Effector memory CD8-positive, alpha-beta T cell (primary cell): ENCODE data around the gene DYNC2LI1.

Experiments
- ATAC-seq: fragments of 150-1000 bp; cut with Tn5 transposase; replicated peaks from 2 replicates; pipeline ENCODE4 v1.10.0; 2021; ENCODE audit warnings: mild to moderate bottlenecking, moderate library complexity
- DNase-seq, 3 experiments: peaks; one replicate each; pipeline ENCODE4 v3.0.0; 2021
- H3K27ac Mint-ChIP-seq, 2 donors: one replicate each; pipeline ENCODE4 v1.8.0; 2022; ENCODE audit warnings: mild to moderate bottlenecking in 2 of 2, mixed read lengths in 2 of 2, moderate library complexity in 2 of 2
- H3K27me3 Mint-ChIP-seq, 2 donors: one replicate each; pipeline ENCODE4 v1.8.0; 2022; ENCODE audit warnings: mixed read lengths in 2 of 2
- H3K36me3 Mint-ChIP-seq: one replicate; pipeline ENCODE4 v1.8.0; 2022; ENCODE audit warnings: mild to moderate bottlenecking, moderate library complexity, mixed read lengths; ENCODE audit not compliant: insufficient read depth
- H3K4me1 Mint-ChIP-seq, 2 donors: one replicate each; pipeline ENCODE4 v1.8.0; 2022; ENCODE audit warnings: low read depth in 2 of 2, mixed read lengths in 2 of 2
- H3K4me3 Mint-ChIP-seq, 2 donors: one replicate each; pipeline ENCODE4 v1.8.0; 2022; ENCODE audit warnings: mild to moderate bottlenecking in 2 of 2, mixed read lengths in 2 of 2, moderate library complexity in 2 of 2
- H3K9me3 Mint-ChIP-seq, 2 donors: one replicate each; pipeline ENCODE4 v1.8.0; 2022; ENCODE audit warnings: mixed read lengths in 2 of 2

DYNC2LI1 gene

GRCh38 chr2:43810452-43810851, 36.6 kb downstream of the DYNC2LI1 start:
- H3K9me3 Mint-ChIP-seq = no peaks in the 10 kb centered on the region
- no peaks in the 10 kb centered on the region for H3K36me3 Mint-ChIP-seq
- no peaks in the 10 kb centered on the region for H3K27me3 Mint-ChIP-seq
- H3K4me3 Mint-ChIP-seq = no peak overlapping the region
- no peak overlapping the region for H3K27ac Mint-ChIP-seq
- H3K4me1 Mint-ChIP-seq = no peaks in the 10 kb centered on the region
- ATAC-seq (no peak), DNase-seq (no peak)

- Mint-ChIP-seq H3K9me3 (no peaks in the 10 kb centered on the region), H3K36me3 (no peaks in the 10 kb centered on the region), H3K27me3 (peaks cover 0 to 3% of the 10 kb centered on the region in 2 donors), H3K4me3 (no peak overlapping the region), H3K27ac (no peak overlapping the region), H3K4me1 (no peaks in the 10 kb centered on the region)
- DNase-seq = no peak
- ATAC-seq = no peak
Observed at GRCh38 chr2:43810888-43811287, 37.0 kb downstream of the DYNC2LI1 start.

- Mint-ChIP-seq H3K4me3 (no peak overlapping the region), H3K27me3 (peaks cover 0 to 8% of the 10 kb centered on the region in 2 donors), H3K36me3 (no peaks in the 10 kb centered on the region), H3K4me1 (no peaks in the 10 kb centered on the region), H3K27ac (no peak overlapping the region), H3K9me3 (no peaks in the 10 kb centered on the region)
- DNase-seq (no peak), ATAC-seq (no peak)
Observed at GRCh38 chr2:43812006-43812405, 38.2 kb downstream of the DYNC2LI1 start.

- Mint-ChIP-seq H3K36me3 (no peaks in the 10 kb centered on the region), H3K27me3 (peaks cover 0 to 8% of the 10 kb centered on the region in 2 donors), H3K9me3 (no peaks in the 10 kb centered on the region), H3K27ac (no peak overlapping the region), H3K4me1 (no peaks in the 10 kb centered on the region), H3K4me3 (no peak overlapping the region)
- ATAC-seq = no peak
- no peak for DNase-seq
Observed at GRCh38 chr2:43812947-43813346, 39.1 kb downstream of the DYNC2LI1 start.

- no peaks in the 10 kb centered on the region for H3K4me1 Mint-ChIP-seq
- ATAC-seq = no peak
- no peaks in the 10 kb centered on the region for H3K36me3 Mint-ChIP-seq
- H3K27ac Mint-ChIP-seq = no peak overlapping the region
- H3K4me3 Mint-ChIP-seq = no peak overlapping the region
- H3K27me3 Mint-ChIP-seq = peaks cover 0 to 8% of the 10 kb centered on the region in 2 donors
- DNase-seq = no peak
- no peaks in the 10 kb centered on the region for H3K9me3 Mint-ChIP-seq
Observed at GRCh38 chr2:43814711-43815110, 40.9 kb downstream of the DYNC2LI1 start.

- no peak for ATAC-seq
- no peak overlapping the region for H3K4me3 Mint-ChIP-seq
- DNase-seq = no peak
Observed at GRCh38 chr2:43818761-43819160, 44.9 kb downstream of the DYNC2LI1 start.

GRCh38 chr2:43819491-43820163, 45.8 kb downstream of the DYNC2LI1 start:
- DNase-seq (no peak), ATAC-seq (no peak)
- no peak overlapping the region for H3K27ac Mint-ChIP-seq
- no peak overlapping the region for H3K4me3 Mint-ChIP-seq
- no peaks in the 10 kb centered on the region for H3K9me3 Mint-ChIP-seq
- no peaks in the 10 kb centered on the region for H3K36me3 Mint-ChIP-seq
- H3K4me1 Mint-ChIP-seq = no peaks in the 10 kb centered on the region
- H3K27me3 Mint-ChIP-seq = peaks cover 17 to 25% of the 10 kb centered on the region in 2 donors

More at GRCh38 chr2:43818761-43819160, 44.9 kb downstream of the DYNC2LI1 start:
- peaks cover 13 to 21% of the 10 kb centered on the region in 2 donors for H3K27me3 Mint-ChIP-seq
- no peak overlapping the region for H3K27ac Mint-ChIP-seq
- H3K9me3 Mint-ChIP-seq = no peaks in the 10 kb centered on the region
- H3K4me1 Mint-ChIP-seq = no peaks in the 10 kb centered on the region
- H3K36me3 Mint-ChIP-seq = no peaks in the 10 kb centered on the region

- peaks cover 14 to 32% of the 10 kb centered on the region in 2 donors for H3K27me3 Mint-ChIP-seq
- no peak overlapping the region for H3K4me3 Mint-ChIP-seq
- H3K27ac Mint-ChIP-seq = no peak overlapping the region
- no peak for DNase-seq
- H3K36me3 Mint-ChIP-seq = no peaks in the 10 kb centered on the region
- no peak for ATAC-seq
- no peaks in the 10 kb centered on the region for H3K4me1 Mint-ChIP-seq
- no peaks in the 10 kb centered on the region for H3K9me3 Mint-ChIP-seq
Observed at GRCh38 chr2:43822839-43823238, 49.0 kb downstream of the DYNC2LI1 start.

- Mint-ChIP-seq H3K4me3 (no peak overlapping the region), H3K27ac (no peak overlapping the region), H3K36me3 (no peaks in the 10 kb centered on the region), H3K27me3 (peaks cover 18 to 34% of the 10 kb centered on the region in 2 donors), H3K9me3 (no peaks in the 10 kb centered on the region), H3K4me1 (no peaks in the 10 kb centered on the region)
- DNase-seq (no peak), ATAC-seq (no peak)
Observed at GRCh38 chr2:43823751-43824150, 49.9 kb downstream of the DYNC2LI1 start.

- no peak for DNase-seq
- Mint-ChIP-seq H3K36me3 (no peaks in the 10 kb centered on the region), H3K4me1 (no peaks in the 10 kb centered on the region), H3K27ac (no peak overlapping the region), H3K9me3 (no peaks in the 10 kb centered on the region), H3K27me3 (peaks cover 18 to 40% of the 10 kb centered on the region in 2 donors), H3K4me3 (no peak overlapping the region)
- no peak for ATAC-seq
Observed at GRCh38 chr2:43824512-43824911, 50.7 kb downstream of the DYNC2LI1 start.

GRCh38 chr2:43824951-43825493, 51.2 kb downstream of the DYNC2LI1 start:
- DNase-seq (no peak), ATAC-seq (no peak)
- Mint-ChIP-seq H3K9me3 (no peaks in the 10 kb centered on the region), H3K27me3 (peaks cover 19 to 43% of the 10 kb centered on the region in 2 donors), H3K27ac (no peak overlapping the region), H3K4me1 (no peaks in the 10 kb centered on the region), H3K4me3 (no peak overlapping the region), H3K36me3 (no peaks in the 10 kb centered on the region)

- Mint-ChIP-seq H3K27ac (no peak overlapping the region), H3K27me3 (peaks cover 27 to 44% of the 10 kb centered on the region in 2 donors), H3K36me3 (no peaks in the 10 kb centered on the region), H3K4me3 (no peak overlapping the region), H3K9me3 (no peaks in the 10 kb centered on the region), H3K4me1 (no peaks in the 10 kb centered on the region)
- DNase-seq = no peak
- ATAC-seq = no peak
Observed at GRCh38 chr2:43825841-43826240, 52.0 kb downstream of the DYNC2LI1 start.

GRCh38 chr2:43826305-43827250, 52.7 kb downstream of the DYNC2LI1 start:
- H3K27me3 Mint-ChIP-seq = peaks cover 35 to 42% of the 10 kb centered on the region in 2 donors
- ATAC-seq = no peak
- H3K4me3 Mint-ChIP-seq = no peak overlapping the region
- H3K27ac Mint-ChIP-seq = no peak overlapping the region
- DNase-seq = no peak
- no peaks in the 10 kb centered on the region for H3K36me3 Mint-ChIP-seq
- peaks cover 3 to 4% of the 10 kb centered on the region in 2 donors for H3K4me1 Mint-ChIP-seq
- H3K9me3 Mint-ChIP-seq = no peaks in the 10 kb centered on the region
